ENCODE results near the gene WDTC1.

- TF ChIP-seq POLR2A (IDR thresholded peaks at IDR 0.05; ENCODE audit: low read depth) (no peak), POLR2AphosphoS5 (IDR thresholded peaks at IDR 0.05) (no peak), EP300 (IDR thresholded peaks at IDR 0.05) (no peak)
- TF ChIP-seq, protein P1, sequence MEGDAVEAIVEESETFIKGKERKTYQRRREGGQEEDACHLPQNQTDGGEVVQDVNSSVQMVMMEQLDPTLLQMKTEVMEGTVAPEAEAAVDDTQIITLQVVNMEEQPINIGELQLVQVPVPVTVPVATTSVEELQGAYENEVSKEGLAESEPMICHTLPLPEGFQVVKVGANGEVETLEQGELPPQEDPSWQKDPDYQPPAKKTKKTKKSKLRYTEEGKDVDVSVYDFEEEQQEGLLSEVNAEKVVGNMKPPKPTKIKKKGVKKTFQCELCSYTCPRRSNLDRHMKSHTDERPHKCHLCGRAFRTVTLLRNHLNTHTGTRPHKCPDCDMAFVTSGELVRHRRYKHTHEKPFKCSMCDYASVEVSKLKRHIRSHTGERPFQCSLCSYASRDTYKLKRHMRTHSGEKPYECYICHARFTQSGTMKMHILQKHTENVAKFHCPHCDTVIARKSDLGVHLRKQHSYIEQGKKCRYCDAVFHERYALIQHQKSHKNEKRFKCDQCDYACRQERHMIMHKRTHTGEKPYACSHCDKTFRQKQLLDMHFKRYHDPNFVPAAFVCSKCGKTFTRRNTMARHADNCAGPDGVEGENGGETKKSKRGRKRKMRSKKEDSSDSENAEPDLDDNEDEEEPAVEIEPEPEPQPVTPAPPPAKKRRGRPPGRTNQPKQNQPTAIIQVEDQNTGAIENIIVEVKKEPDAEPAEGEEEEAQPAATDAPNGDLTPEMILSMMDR (IDR thresholded peaks at IDR 0.05), result no peak
Measured at GRCh38 chr1:27331426-27331825, 97.0 kb downstream of the WDTC1 start.

Measured in esophagus muscularis mucosa (tissue), 4 donors.